GM18507 (cell line): ENCODE data around the gene CCDC152.
"Not testable (repeated sequence)": the region's sequence is repeated elsewhere in the genome, so short reads cannot be mapped to it uniquely, and the experiment has no call there.

Experiments used
- DNase-seq: peaks from one replicate; pipeline ENCODE4 v3.0.0; 2011; ENCODE audit warnings: low read depth; ENCODE audit not compliant: insufficient read length; ENCODE audit errors: extremely low spot score
- FAIRE-seq: peaks from 2 replicates; lab custom pipeline; 2011; peaks lifted over from hg19 to GRCh38; lab: Jason Lieb, UNC

The CCDC152 gene

DNA sequence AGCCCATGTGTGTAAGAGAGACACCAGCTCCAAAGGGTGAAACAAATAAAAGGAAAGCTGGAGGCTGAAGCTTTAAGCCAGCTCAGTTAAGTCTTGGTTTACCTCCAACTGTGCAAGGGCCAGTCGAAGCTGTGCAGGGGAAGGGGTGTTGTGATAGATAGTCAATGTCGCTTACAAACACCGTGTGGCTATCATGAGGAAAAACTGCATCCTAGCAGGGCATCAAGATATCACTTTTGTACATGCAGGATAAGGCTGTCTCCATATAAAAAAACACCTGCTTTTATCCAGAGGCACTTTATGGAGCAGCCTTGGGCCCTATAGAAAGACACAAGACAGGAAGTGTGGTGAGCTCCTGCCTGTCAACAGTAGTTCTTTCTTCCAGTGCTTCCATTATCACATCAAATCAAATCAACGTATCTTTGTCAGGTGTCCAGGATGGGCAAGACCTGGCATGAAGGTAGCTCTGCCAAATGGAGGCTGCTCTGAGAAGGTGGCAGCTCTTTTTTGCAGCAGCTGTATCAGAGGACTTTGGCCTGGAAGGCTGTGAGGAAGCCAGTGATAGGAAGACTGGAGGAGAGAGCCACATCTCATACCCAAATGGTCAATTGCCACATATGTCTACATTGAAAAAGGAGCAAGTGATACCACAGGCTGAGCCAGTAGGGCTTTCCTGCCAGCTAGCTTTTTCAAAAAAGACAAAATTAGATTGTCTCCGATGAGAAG lies 84.4 kb downstream of the CCDC152 start:
- no peak for FAIRE-seq

DNA sequence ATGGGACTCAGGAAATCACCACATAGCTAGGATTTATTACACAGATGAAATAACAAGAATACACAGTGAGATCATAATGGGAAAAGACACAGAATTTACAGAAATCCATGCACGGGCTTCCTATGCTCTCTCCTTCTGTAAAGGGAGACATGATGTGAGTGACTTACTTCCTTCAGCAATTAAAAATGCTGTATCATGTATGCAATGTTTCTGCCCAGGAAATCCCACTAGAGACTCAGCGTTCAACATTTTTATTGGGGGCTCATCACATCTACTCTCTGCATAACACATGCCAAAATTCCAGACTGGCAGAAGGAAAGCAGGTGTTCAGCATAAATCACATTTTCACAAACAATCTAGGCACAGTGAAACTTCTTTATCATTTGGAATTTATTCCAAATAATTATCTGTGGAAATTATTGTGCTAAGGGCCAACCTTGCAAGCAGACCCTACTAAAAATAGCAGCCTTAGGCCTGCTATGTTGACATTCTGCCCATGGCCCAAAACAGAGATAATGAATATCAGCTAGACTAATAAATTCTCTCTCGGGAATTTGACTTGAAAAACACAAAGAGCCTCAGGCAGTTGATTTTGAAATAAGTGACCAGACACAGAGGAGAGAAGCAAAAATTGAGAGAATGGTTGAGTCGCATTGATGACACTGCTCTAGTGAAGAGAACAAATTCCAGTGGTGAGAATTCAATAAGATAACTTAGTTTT lies 86.5 kb downstream of the CCDC152 start:
- no peak for FAIRE-seq

More for the DNA sequence above, 84.4 kb downstream of the CCDC152 start:
- no peak for DNase-seq

DNA sequence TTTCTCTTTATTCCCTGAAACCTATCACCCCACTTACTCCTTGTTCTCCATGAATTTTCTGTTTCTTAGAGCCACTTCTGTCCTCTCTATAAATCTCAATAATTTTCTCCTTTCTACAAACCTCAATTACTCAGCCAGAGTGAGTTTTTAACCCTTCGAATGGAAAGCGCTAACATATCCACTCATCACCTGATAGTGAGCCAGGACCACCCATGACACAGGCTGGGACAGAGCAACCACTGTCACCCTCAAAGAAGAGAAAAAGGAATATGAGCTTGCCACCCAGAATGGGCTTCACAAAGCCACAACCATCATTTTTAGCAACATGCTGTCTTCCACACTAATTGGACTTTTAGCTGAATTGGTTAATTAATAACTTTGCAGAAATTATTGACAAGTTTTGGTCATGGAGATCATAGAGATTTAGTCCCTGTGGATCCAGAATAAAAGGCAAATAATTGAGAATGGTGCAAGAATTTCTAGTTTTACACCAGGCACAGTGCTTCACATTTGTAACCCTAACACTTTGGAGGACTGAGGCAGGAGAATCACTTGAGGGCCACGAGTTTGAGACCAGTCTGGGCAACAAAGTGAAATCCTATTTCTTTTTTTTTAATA lies 87.2 kb downstream of the CCDC152 start:
- FAIRE-seq (no peak), DNase-seq (no peak)

More for the DNA sequence above, 86.5 kb downstream of the CCDC152 start:
- DNase-seq, result no peak

DNA sequence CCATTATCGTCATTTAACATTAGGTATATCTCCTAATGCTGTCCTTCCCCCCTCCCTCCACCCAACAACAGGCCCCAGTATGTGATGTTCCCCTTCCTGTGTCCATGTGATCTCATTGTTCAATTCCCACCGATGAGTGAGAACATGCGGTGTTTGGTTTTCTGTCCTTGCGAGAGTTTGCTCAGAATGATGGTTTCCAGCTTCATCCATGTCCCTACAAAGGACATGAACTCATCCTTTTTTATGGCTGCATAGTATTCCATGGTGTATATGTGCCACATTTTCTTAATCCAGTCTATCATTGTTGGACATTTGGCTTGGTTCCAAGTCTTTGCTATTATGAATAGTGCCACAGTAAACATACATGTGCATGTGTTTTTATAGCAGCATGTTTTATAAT lies 87.8 kb downstream of the CCDC152 start:
- not testable (repeated sequence) for DNase-seq, FAIRE-seq

DNA sequence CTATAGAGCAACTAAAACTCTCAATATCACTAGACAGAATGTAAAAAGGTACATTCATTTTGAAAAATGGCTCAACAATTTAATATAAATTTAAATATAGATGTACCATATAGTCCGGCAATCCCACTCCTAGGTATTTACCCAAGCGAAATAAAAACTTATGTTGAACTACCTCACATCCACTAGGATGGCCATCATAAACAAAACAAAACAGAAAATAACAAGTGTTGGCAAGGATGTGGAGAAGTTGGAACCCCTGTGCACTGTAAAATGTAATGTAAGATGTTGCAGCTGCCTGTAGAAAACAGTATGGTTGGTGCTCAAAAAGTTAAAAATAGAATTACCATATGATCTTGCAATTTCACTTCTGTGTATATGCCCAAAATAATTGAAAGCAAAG lies 91.9 kb downstream of the CCDC152 start:
- FAIRE-seq, result no peak

DNA sequence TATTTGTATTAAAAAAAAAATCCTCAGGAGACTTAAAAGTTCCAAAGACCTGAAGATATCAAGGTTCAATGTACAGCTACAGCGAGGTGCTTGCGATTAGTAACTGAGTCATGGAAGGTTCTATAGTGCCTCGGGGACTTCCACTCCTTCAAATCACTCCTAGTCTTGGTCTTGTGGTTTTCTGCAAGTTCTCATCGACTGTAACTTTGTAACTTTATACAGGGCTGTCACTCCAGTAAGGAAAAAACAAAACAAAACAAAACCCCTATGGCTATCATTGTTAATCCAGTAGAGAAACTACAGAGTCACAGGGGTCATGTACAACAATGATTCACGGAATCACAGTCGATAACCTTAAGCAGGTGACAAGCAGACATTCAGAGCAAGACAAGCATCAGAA lies 94.9 kb downstream of the CCDC152 start:
- FAIRE-seq, result no peak
- DNase-seq, result no peak

More for the DNA sequence above, 91.9 kb downstream of the CCDC152 start:
- no peak for DNase-seq
